LNCaP clone FGC (cell line): ENCODE results near the gene HAP1.

ENCODE experiments used
- DNase-seq: peaks from one replicate; pipeline ENCODE4 v3.0.0-alpha.2; 2011; ENCODE audit warnings: low read depth
- H3K4me3 ChIP-seq: 2 replicates; pipeline ENCODE4 v1.5.1; 2011; ENCODE audit warnings: mild to moderate bottlenecking, low read depth, low read length, control low read depth
- TF ChIP-seq, protein P1 (sequence below): IDR thresholded peaks from 2 replicates; pipeline ENCODE4 v1.5.1; 2012; ENCODE audit warnings: mild to moderate bottlenecking; ENCODE audit not compliant: control insufficient read depth, insufficient read depth; ENCODE audit errors: extremely low read depth

HAP1 gene

DNA sequence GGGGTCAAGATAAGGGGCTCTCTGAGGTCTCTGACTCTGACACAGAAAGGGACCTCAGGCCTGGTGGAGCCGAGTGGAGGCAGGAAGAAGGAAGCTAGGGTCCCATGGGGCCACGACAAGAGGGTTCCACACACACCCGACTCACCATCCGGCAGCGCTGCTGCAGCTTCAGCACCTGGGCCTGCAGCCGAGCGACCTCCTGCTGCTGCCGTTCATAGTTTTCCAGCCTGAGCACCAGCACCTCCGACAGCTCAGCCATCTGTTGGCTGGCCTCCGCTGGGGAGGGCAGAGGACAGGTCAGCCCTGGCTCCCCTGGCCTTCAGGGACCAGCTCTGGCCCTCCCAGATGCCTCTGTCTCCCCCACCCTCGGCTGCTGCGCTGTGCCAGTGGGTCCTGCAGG is 6.4 kb downstream of the HAP1 start:
- H3K4me3 ChIP-seq = no peak overlapping the region
- no peak for DNase-seq
- TF ChIP-seq, protein P1, sequence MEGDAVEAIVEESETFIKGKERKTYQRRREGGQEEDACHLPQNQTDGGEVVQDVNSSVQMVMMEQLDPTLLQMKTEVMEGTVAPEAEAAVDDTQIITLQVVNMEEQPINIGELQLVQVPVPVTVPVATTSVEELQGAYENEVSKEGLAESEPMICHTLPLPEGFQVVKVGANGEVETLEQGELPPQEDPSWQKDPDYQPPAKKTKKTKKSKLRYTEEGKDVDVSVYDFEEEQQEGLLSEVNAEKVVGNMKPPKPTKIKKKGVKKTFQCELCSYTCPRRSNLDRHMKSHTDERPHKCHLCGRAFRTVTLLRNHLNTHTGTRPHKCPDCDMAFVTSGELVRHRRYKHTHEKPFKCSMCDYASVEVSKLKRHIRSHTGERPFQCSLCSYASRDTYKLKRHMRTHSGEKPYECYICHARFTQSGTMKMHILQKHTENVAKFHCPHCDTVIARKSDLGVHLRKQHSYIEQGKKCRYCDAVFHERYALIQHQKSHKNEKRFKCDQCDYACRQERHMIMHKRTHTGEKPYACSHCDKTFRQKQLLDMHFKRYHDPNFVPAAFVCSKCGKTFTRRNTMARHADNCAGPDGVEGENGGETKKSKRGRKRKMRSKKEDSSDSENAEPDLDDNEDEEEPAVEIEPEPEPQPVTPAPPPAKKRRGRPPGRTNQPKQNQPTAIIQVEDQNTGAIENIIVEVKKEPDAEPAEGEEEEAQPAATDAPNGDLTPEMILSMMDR = no peak

DNA sequence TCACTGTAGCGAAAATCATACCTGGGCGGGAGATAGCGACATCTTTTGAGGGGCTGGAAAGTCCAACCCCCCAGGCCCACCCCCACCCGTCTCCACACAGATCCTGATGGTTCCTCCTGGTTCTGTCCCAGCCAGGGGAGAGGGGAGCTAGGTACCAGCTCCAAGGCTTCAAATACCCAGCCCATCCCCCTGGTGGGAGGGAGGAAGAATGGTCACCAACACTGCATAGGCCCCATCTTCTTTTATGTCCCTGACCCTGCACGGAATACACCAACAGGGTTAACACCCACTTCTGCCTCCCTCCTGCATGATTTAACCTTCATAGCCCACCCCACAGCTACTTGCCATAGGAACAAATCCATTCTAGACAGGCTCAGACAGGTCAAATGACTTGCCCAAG is 9.3 kb downstream of the HAP1 start:
- TF ChIP-seq, protein P1 = no peak
- H3K4me3 ChIP-seq = no peak overlapping the region
- DNase-seq = no peak

DNA sequence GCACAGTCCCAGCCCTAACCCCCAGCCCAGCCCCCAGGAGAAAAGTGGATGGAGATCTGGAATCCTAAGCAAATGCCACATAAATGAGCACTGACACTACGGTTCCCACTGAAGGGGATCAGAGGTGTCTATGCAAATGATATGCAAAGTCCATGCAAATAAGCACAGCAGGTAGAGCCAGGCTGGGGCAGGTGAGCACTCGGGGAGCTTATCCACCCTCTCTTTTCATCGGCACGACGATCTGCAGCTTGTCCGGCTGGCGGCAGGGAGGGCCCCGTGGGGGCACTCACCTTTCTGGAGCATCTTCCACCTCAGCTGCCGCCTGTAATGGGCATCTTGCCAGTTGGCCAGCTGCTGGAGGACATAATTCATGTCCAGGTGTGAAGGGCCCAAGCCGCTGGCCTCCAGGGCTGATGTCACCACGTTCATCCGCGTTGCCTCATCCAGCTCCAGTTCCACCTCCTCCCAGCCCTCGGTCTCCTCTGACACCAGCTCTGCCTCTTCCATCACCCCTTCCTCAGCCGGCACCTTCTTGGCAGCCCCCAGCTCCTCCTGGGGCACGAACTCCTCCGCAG is 9.9 kb downstream of the HAP1 start:
- DNase-seq = no peak
- TF ChIP-seq, protein P1 = no peak
- no peak overlapping the region for H3K4me3 ChIP-seq

DNA sequence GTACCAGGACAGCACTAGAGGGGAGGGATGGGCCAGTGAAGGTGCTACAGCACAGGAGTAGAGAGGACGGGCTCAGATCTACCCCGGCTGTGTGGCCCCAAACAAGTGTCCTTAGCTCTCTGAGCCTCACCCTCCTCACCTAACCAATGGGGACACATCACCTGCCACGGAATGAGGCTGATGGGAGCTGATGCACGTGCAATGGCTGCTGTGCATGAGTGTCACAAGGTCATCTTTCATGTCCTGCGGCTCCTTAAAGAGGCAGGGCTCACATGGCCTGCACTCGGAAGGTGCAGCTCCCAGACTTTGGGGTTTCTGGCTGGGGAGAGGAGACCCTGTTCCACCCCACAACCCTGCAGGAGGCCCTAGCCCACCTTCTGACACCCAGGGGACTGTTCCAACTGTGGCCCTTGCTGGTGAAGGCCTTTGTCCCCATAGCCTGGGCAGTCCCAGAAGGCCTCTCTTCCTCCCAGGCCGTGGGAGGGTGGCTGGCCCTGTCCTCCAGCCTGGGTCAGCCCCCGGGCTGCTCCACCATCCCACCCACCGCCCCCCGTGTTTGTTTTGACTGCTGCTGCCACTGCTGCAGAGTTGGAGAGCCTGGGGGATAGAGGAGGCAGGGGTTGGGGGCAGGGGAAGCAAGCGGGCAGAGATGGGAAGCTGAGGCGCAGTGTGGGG is 10.5 kb downstream of the HAP1 start:
- TF ChIP-seq, protein P1 = no peak
- no peak for DNase-seq
- no peak overlapping the region for H3K4me3 ChIP-seq

DNA sequence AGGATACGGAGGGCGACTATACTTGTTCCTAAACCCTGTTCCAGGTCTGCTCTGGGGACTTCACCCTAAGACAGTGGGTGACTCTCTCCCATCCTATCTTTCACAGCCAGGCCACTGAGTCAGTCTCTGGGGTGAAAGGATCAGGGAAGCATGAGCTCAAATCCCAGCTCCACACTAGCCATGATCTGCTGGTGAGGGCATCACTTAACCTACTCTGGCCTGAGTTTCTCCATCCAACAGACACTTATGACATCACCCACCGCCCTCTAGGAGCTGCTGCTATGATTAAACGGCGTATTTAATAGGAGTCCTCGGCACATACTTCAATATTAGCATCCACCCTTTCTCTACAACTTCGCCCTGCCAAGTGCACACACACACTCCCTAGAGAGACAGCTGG is 12.2 kb downstream of the HAP1 start:
- DNase-seq = no peak
- H3K4me3 ChIP-seq = no peak overlapping the region
- TF ChIP-seq, protein P1 = no peak

DNA sequence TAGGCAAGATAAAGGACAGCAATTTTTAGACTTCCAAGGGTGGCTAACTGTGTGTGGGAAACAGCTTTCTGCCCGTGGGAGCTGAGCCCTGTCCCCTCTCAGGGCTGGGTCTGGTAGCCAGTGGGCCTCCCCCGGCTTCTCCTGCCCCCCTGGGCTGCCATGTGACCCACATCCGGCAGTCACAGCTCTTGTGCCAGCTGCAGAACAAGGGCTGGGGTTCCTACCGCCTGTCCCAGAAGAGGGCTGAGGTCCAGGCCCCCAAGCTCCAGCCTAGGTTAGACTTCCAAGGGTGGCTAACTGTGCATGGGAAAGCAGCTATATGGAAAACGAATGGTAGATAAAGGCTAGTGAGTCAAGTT is 16.2 kb downstream of the HAP1 start:
- H3K4me3 ChIP-seq = no peak overlapping the region; the same call in 1 of the 2 replicates

More for the DNA sequence above, 16.2 kb downstream of the HAP1 start:
- no peak for DNase-seq
- TF ChIP-seq, protein P1 = no peak
